HG03280 (cell line): Measurements from ENCODE around the gene PRKN.

Source experiments
- ATAC-seq: cut with Tn5 transposase; IDR thresholded peaks from one replicate; pipeline ENCODE4 v1.9.1; 2021; ENCODE audit warnings: mild to moderate bottlenecking, moderate library complexity; ENCODE audit not compliant: unreplicated experiment

The PRKN gene

GRCh38 chr6:161590961-161591627 lies 1136.5 kb downstream of the PRKN start:
- no peak for ATAC-seq

GRCh38 chr6:161586887-161587286 lies 1140.7 kb downstream of the PRKN start:
- ATAC-seq = no peak

- ATAC-seq = no peak
Observed at GRCh38 chr6:161584621-161585340, 1142.8 kb downstream of the PRKN start.

DNA sequence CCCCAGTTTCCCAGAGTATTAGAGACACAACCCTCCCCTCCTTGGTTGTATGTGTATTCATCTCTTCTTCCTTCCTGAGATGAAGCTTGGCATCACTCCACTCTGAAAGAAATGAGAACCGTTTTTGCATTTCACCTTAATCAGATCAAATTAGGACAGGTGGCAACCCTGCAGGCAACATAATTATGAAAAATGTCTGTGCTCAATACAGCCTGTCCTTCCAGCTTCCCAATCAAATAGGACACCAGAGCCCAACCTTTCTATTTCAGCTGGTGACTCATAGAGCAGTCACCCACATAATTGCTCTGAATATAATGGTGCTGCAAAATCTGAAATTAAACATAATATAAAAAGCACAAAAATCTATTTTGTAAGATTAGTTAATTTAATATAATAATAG lies 1143.5 kb downstream of the PRKN start:
- ATAC-seq = no peak

- no peak for ATAC-seq
Observed at GRCh38 chr6:161583584-161583983, 1144.0 kb downstream of the PRKN start.

- no peak for ATAC-seq
Observed at GRCh38 chr6:161578478-161578877, 1149.1 kb downstream of the PRKN start.

GRCh38 chr6:161575523-161576254 lies 1151.9 kb downstream of the PRKN start:
- ATAC-seq = no peak

GRCh38 chr6:161568885-161569456 lies 1158.6 kb downstream of the PRKN start:
- no peak for ATAC-seq

DNA sequence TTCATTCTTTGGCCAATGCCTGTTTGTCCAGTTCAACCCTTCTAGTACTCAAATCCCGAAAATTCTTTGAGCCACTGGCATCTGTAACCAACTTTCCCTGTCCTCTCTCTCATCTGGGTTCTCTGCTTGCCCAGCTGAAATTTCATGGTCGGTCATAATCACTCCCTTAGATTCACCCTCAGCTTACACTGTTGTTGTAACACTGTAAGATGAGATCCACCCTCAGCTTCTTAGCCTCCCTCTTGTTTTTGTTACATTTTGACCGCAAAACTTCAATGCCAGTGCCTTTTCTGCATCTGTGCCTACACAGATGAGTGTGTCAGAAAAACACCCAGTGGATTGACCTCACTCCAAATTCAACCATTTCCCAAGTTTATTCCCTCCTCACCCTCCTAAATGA lies 1162.6 kb downstream of the PRKN start:
- no peak for ATAC-seq

- no peak for ATAC-seq
Observed at GRCh38 chr6:161561908-161562307, 1165.7 kb downstream of the PRKN start.

GRCh38 chr6:161557333-161558107 lies 1170.0 kb downstream of the PRKN start:
- no peak for ATAC-seq

DNA sequence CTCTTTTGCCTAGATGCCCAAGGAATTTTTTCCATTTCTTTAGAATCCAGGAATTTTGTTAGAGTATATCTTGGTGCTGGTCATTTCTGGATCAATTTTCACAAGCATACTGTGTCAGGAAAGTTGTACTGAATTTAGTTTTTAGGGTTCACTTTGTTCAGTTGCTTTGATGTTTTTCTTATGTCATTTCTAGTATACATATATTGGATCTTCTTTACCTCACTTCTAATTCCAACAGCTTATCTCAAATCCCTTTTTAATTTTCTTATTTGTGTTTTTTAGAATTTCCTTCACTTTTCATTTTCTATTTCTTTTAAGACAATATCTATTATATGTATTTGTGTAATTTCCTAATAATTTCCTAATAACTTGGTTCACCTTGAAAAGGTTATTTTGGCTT lies 1172.7 kb downstream of the PRKN start:
- no peak for ATAC-seq

GRCh38 chr6:161549977-161550655 lies 1177.5 kb downstream of the PRKN start:
- ATAC-seq = no peak

DNA sequence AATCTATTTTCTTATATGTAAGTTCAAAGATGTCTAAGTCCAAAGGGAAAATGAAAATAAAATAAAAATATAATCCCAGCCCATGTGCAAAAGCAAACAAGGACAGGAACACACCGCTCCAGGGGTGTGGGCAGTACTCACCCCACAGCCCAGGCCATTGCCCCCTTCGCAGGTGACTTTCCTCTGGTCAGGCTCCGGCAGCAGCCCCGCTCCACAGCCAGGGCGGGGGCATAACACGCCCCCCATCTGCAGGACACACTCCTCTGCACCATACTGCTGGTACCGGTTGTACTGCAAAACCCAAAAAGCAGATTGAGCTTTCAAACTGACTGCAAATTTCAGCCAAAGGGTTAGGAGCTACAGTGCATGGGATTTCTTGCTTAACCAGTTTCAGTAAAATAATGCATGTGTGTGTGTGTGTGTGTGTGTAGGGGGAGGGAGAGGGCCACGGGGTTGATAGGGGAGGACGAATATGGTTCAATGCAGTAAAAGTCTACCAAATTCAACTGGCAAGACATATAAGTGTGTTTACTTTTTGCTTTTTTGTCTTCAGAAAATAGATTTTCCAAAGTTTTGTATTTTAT lies 1178.8 kb downstream of the PRKN start:
- no peak for ATAC-seq

GRCh38 chr6:161547617-161548016 lies 1179.9 kb downstream of the PRKN start:
- ATAC-seq = no peak

GRCh38 chr6:161546632-161547031 lies 1180.9 kb downstream of the PRKN start:
- no peak for ATAC-seq

DNA sequence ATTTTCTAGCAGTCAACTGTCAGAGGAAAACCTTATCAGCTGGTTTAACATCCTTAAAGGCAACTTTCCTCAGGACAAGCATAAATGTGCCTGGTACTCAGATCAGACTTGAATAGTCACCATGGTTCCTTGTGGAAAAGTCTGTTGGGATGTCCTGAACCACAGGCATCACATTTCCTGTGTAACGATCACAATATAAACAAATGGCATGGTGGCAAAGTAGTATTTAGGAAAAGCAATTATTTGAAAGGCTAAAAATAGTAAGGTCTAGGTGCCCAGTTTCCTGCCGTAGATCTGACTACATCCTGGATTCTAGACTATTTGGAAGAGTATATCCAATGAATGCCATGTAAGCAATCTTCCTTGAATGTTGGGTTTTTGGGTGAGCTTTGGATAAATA lies 1181.8 kb downstream of the PRKN start:
- no peak for ATAC-seq

GRCh38 chr6:161544801-161545480 lies 1182.6 kb downstream of the PRKN start:
- ATAC-seq = no peak

- no peak for ATAC-seq
Observed at GRCh38 chr6:161543684-161544309, 1183.8 kb downstream of the PRKN start.
